Upper lobe of left lung (tissue), 4 donors: ENCODE data around the gene SP1.

Source experiments
- POLR2AphosphoS5 ChIP-seq, 2 donors: sonication (generic); formaldehyde crosslinking; IDR thresholded peaks; one replicate each; pipeline ENCODE4 v1.5.1; 2017; ENCODE audit warnings: antibody characterized with exemption in 2 of 2
- TF ChIP-seq, protein P1 (sequence below), 6 experiments: fragments of 450-650 bp in 4 of 6; fragments of 200-600 bp in 2 of 6; sonication (generic) in 2 of 6; IDR thresholded peaks; one replicate each; pipeline ENCODE4 v1.5.1; 2016 to 2019; ENCODE audit warnings: antibody characterized with exemption in 6 of 6

DNA sequence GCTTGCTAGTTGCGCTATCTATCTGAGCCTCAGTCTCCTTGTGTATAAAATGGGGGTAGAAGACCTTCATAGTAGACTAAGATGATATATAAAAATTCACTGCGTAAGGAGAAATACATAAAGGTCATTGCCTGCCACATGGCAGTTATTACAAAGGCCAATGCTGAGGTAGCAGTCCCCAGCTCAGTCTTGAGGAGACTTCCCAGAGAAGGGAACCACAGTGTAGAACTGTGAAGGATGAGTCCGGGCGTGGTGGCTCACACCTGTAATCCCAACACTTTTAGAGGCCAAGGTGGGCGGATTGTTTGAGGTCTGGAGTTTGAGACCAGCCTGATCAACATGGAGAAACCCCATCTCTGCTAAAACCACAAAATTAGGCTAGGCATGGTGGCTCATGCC, 26.7 kb upstream of the SP1 start:
- TF ChIP-seq POLR2AphosphoS5 (IDR thresholded peaks at IDR 0.05) = no peak
- TF ChIP-seq, protein P1, sequence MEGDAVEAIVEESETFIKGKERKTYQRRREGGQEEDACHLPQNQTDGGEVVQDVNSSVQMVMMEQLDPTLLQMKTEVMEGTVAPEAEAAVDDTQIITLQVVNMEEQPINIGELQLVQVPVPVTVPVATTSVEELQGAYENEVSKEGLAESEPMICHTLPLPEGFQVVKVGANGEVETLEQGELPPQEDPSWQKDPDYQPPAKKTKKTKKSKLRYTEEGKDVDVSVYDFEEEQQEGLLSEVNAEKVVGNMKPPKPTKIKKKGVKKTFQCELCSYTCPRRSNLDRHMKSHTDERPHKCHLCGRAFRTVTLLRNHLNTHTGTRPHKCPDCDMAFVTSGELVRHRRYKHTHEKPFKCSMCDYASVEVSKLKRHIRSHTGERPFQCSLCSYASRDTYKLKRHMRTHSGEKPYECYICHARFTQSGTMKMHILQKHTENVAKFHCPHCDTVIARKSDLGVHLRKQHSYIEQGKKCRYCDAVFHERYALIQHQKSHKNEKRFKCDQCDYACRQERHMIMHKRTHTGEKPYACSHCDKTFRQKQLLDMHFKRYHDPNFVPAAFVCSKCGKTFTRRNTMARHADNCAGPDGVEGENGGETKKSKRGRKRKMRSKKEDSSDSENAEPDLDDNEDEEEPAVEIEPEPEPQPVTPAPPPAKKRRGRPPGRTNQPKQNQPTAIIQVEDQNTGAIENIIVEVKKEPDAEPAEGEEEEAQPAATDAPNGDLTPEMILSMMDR (IDR thresholded peaks at IDR 0.05) = no peak
